ENCODE measurements around the gene DAP.
"Not testable (repeated sequence)": the region's sequence is repeated elsewhere in the genome, so short reads cannot be mapped to it uniquely, and the experiment has no call there.

The DAP gene

DNA sequence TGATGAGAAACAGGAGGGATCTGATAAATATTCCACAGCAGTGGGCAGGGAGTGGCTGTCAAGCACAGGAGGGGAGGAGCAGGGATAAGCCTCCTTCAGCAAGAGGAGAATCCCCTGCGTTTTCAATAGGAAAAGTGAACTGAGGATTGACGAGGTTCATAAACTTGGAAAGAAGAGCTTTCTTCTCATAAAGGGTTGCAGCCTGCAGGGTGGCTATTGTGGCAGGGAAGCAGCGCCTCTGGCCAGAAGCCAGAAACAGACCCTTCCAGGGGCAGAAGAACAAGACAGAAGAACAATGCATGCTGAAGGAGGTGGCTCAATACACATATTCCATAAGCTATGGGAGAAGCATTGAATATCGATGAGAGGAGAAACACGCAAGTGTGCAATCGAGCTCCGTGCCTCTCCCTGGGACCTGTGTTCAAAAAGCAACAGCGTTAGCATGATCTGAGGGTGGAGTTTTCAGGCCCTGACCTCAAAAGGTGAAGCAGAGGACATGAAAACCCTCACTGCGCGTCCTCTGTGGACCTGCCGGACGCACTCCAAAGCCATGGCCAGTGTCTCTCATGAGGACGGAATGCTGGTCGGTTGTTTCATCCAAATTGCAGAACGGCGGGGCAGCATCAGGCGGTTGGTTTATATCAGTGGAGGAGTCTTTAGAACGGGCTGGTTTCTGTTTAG is 129.6 kb downstream of the DAP start:
- no peak for DNase-seq (ENCODE audit: low spot score)

DNA sequence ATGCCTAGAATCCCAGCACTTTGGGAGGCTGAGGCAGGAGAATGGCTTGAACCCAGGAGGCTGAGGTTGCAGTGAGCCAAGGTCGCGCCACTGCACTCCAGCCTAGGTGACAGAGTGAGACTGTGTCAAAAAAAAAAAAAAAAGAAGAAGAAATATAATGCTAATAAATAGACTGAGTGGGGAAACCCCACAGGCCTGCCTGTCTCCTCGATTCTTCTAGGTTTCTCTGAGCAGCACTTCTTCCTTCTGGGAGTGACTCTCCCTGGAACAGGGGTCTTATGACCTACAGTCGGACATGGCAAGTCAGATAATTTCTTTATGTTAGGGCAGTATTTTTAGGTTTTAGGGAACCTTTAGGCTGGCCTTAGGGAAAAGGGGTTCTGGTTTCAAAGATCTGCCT is 130.3 kb downstream of the DAP start:
- not testable (repeated sequence) for DNase-seq (ENCODE audit: low spot score)

DNA sequence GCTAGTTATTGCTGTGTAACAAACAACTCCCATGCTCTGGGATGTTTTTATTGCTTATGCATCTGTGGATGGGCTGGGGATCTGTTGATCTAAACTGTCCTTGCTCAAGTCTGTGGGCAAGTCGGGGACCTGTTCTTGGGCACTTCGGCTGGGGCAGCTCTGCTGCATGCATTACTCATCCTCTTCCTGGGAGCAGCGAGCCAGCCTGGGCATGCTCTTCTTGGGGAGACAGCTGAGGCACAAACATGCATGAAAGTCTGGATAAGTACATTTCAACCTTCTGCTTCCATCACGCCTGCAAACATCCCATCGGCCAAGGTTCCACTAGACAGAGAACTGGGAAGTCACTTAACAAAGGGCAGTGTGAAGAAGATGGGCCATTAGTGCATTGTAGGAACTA is 130.9 kb downstream of the DAP start:
- DNase-seq (ENCODE audit: low spot score): no peak

DNA sequence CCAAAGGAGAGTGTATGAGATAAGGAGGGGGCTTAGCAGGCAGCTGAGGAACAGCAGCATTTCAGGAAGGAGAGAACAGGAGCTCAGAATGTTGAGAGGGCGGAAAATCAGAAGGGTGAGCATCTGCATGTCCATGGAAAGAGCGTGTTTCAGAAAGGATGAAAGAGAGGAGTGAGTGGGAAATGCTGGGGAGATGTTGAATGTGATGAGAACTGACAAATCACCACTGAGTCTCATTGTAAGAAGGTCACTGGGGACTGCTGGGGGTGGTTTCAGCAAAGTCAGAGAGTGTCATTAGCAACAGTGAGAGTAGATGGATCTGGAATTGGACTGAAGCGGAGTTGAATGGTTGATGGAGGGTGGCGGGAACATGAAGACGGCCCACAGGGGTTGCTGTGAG is 131.4 kb downstream of the DAP start:
- DNase-seq (ENCODE audit: low spot score): no peak

Measured in HuH-7.5 (cell line).